NCI-H226 (cell line): ENCODE measurements around the gene SP7.
"Not testable (repeated sequence)": the region's sequence is repeated elsewhere in the genome, so short reads cannot be mapped to it uniquely, and the experiment has no call there.

ENCODE experiments used
- DNase-seq: peaks from one replicate; pipeline ENCODE4 v3.0.0-alpha.2; 2015

Gene SP7

GRCh38 chr12:53313996-53314395 lies 22.2 kb downstream of the SP7 start:
- DNase-seq, result no peak

- DNase-seq, result no peak
Observed at GRCh38 chr12:53308276-53308675, 27.9 kb downstream of the SP7 start.

GRCh38 chr12:53306826-53307225 lies 29.3 kb downstream of the SP7 start:
- no peak for DNase-seq

GRCh38 chr12:53302903-53303302 lies 33.3 kb downstream of the SP7 start:
- no peak for DNase-seq

- DNase-seq, result peak; percentile 52
Observed at GRCh38 chr12:53300187-53300586, 36.0 kb downstream of the SP7 start.

- peak; percentile 94 for DNase-seq
Observed at GRCh38 chr12:53299454-53300180, 36.5 kb downstream of the SP7 start, which contains the start of gene MYG1. MYG1 (plus strand) TSS chr12:53299695; CDS start chr12:53299738, 43 bp downstream.

GRCh38 chr12:53299101-53299453 lies 37.1 kb downstream of the SP7 start:
- DNase-seq, result peak; percentile 78

GRCh38 chr12:53298164-53298563 lies 38.0 kb downstream of the SP7 start:
- DNase-seq, result peak; percentile 87

- not testable (repeated sequence) for DNase-seq
Observed at GRCh38 chr12:53297106-53297505, 39.0 kb downstream of the SP7 start.

- no peak for DNase-seq
Observed at GRCh38 chr12:53295891-53296219, 40.3 kb downstream of the SP7 start.

- DNase-seq, result peak; percentile 83
Observed at GRCh38 chr12:53295070-53295890, 40.9 kb downstream of the SP7 start, which contains the start of gene PFDN5. PFDN5 (plus strand) TSS chr12:53295542; CDS start chr12:53295568, 26 bp downstream.

- DNase-seq, result no peak
Observed at GRCh38 chr12:53292426-53292825, 43.7 kb downstream of the SP7 start.

- no peak for DNase-seq
Observed at GRCh38 chr12:53290661-53291060, 45.5 kb downstream of the SP7 start.

- DNase-seq, result no peak
Observed at GRCh38 chr12:53289891-53290290, 46.3 kb downstream of the SP7 start.

- no peak for DNase-seq
Observed at GRCh38 chr12:53288322-53288721, 47.8 kb downstream of the SP7 start.

- DNase-seq, result peak; percentile 27
Observed at GRCh38 chr12:53287741-53288216, 48.4 kb downstream of the SP7 start.

GRCh38 chr12:53286448-53286847 lies 49.7 kb downstream of the SP7 start:
- DNase-seq, result no peak

- no peak for DNase-seq
Observed at GRCh38 chr12:53279888-53280498, 56.2 kb downstream of the SP7 start.

GRCh38 chr12:53279283-53279869 lies 56.8 kb downstream of the SP7 start:
- no peak for DNase-seq

GRCh38 chr12:53277981-53278380 lies 58.2 kb downstream of the SP7 start:
- DNase-seq, result no peak
